Hepatocyte (in vitro differentiated cells): ENCODE measurements around the gene SLX4.

Experiments used
- CTCF ChIP-seq: fragments of 200-600 bp; sonication (generic); IDR thresholded peaks from 2 replicates; pipeline ENCODE4 v1.5.1; 2016; ENCODE audit warnings: antibody characterized with exemption, mild to moderate bottlenecking; ENCODE audit not compliant: poor library complexity
- EZH2 ChIP-seq: fragments of 200-600 bp; sonication (generic); IDR thresholded peaks from 2 replicates; pipeline ENCODE4 v1.6.1; 2016; ENCODE audit warnings: antibody characterized with exemption, mild to moderate bottlenecking, borderline replicate concordance

DNA sequence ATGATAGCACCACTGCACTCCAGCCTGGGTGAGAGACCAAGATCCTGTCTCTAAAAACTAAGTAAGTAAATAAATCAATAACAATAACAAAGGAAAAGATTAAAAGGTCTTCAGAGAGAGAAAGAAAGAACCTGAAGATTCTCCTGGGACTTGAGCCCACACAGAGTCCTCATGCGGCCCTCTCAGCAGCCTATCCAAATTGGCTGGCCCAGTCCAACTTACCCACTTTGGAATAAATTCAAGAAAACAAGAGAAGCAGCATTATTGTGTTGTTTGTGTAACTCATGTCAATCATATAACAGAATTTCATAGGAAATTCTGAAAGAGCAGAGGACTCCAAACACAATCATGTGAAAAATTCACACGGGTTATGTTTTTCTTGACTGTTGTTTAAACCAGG, 3.8 kb downstream of the SLX4 start:
- TF ChIP-seq CTCF: no peak
- no peak for TF ChIP-seq EZH2
